WERI-Rb-1 (cell line): ENCODE data around the gene REXO5.

Experiments used
- DNase-seq: peaks from one replicate; pipeline ENCODE4 v3.0.0-alpha.2; 2020
- H3K27ac ChIP-seq: fragments of 250-450 bp; sonication (Bioruptor Pico); 2 replicates; pipeline ENCODE4 v1.5.1; 2020; ENCODE audit warnings: mild to moderate bottlenecking, moderate library complexity
- H3K27me3 ChIP-seq: fragments of 250-450 bp; sonication (Bioruptor Pico); 2 replicates; pipeline ENCODE4 v1.5.1; 2021; ENCODE audit warnings: mild to moderate bottlenecking, low read depth, moderate library complexity; ENCODE audit not compliant: insufficient read depth, severe bottlenecking
- H3K36me3 ChIP-seq: fragments of 250-450 bp; sonication (Bioruptor Pico); 2 replicates; pipeline ENCODE4 v1.5.1; 2020; ENCODE audit warnings: mild to moderate bottlenecking, moderate library complexity
- H3K4me3 ChIP-seq: 2 replicates; pipeline ENCODE4 v1.5.1; 2011; ENCODE audit warnings: low read depth, mild to moderate bottlenecking, control low read depth, low read length
- H3K9me3 ChIP-seq: fragments of 250-450 bp; sonication (Bioruptor Pico); 2 replicates; pipeline ENCODE4 v1.5.1; 2021; ENCODE audit warnings: mild to moderate bottlenecking, moderate library complexity; ENCODE audit not compliant: severe bottlenecking
- TF ChIP-seq, protein P1 (sequence below): IDR thresholded peaks from 2 replicates; pipeline ENCODE4 v1.5.1; 2011; ENCODE audit warnings: low read depth, mild to moderate bottlenecking, control low read depth, inconsistent platforms, low read length

Gene REXO5, protein sequence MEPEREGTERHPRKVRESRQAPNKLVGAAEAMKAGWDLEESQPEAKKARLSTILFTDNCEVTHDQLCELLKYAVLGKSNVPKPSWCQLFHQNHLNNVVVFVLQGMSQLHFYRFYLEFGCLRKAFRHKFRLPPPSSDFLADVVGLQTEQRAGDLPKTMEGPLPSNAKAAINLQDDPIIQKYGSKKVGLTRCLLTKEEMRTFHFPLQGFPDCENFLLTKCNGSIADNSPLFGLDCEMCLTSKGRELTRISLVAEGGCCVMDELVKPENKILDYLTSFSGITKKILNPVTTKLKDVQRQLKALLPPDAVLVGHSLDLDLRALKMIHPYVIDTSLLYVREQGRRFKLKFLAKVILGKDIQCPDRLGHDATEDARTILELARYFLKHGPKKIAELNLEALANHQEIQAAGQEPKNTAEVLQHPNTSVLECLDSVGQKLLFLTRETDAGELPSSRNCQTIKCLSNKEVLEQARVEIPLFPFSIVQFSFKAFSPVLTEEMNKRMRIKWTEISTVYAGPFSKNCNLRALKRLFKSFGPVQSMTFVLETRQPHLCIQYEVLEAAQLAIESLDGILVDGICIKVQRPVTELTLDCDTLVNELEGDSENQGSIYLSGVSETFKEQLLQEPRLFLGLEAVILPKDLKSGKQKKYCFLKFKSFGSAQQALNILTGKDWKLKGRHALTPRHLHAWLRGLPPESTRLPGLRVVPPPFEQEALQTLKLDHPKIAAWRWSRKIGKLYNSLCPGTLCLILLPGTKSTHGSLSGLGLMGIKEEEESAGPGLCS

GRCh38 chr16:20806168-20807050 is at the start of gene REXO5, which contains the start of gene ERI2:
TSS of gene REXO5 (plus strand) at chr16:20806527. CDS start at chr16:20806954, 427 bp downstream.
TSS of gene ERI2 (minus strand) at chr16:20806472. CDS start at chr16:20806430, 42 bp downstream.
- DNase-seq = peak; percentile 97
- Histone ChIP-seq H3K27ac (peak within 1 kb of the TSS; percentile 89), H3K4me3 (peak within 1 kb of the TSS; percentile 62), H3K27me3 (no peaks in the 10 kb centered on the region), H3K36me3 (no peaks in the 10 kb centered on the region; the same call in 1 of the 2 replicates), H3K9me3 (no peaks in the 10 kb centered on the region)
- TF ChIP-seq, protein P1, sequence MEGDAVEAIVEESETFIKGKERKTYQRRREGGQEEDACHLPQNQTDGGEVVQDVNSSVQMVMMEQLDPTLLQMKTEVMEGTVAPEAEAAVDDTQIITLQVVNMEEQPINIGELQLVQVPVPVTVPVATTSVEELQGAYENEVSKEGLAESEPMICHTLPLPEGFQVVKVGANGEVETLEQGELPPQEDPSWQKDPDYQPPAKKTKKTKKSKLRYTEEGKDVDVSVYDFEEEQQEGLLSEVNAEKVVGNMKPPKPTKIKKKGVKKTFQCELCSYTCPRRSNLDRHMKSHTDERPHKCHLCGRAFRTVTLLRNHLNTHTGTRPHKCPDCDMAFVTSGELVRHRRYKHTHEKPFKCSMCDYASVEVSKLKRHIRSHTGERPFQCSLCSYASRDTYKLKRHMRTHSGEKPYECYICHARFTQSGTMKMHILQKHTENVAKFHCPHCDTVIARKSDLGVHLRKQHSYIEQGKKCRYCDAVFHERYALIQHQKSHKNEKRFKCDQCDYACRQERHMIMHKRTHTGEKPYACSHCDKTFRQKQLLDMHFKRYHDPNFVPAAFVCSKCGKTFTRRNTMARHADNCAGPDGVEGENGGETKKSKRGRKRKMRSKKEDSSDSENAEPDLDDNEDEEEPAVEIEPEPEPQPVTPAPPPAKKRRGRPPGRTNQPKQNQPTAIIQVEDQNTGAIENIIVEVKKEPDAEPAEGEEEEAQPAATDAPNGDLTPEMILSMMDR = peak; percentile 59

GRCh38 chr16:20760346-20760745 is 46.0 kb upstream of the REXO5 start:
- DNase-seq = no peak
- Histone ChIP-seq H3K27me3 (no peaks in the 10 kb centered on the region), H3K27ac (no peak overlapping the region), H3K4me3 (no peak overlapping the region), H3K36me3 (no peaks in the 10 kb centered on the region), H3K9me3 (no peaks in the 10 kb centered on the region)
- TF ChIP-seq, protein P1 = no peak

- Histone ChIP-seq H3K27me3 (no peaks in the 10 kb centered on the region), H3K4me3 (no peak overlapping the region), H3K9me3 (no peaks in the 10 kb centered on the region), H3K36me3 (no peaks in the 10 kb centered on the region), H3K27ac (no peak overlapping the region)
- TF ChIP-seq, protein P1 = no peak
- no peak for DNase-seq
These were observed 45.2 kb upstream of the REXO5 start for GRCh38 chr16:20761175-20761574.

GRCh38 chr16:20762404-20763123 is 43.8 kb upstream of the REXO5 start:
- Histone ChIP-seq H3K9me3 (no peaks in the 10 kb centered on the region), H3K27ac (no peak overlapping the region), H3K4me3 (no peak overlapping the region), H3K36me3 (no peaks in the 10 kb centered on the region), H3K27me3 (no peaks in the 10 kb centered on the region)
- TF ChIP-seq, protein P1 = no peak
- no peak for DNase-seq
